HG03439 (cell line): ENCODE measurements around the gene STAT1.
"Not testable (repeated sequence)": the region's sequence is repeated elsewhere in the genome, so short reads cannot be mapped to it uniquely, and the experiment has no call there.

ENCODE experiments used
- ATAC-seq: cut with Tn5 transposase; IDR thresholded peaks from one replicate; pipeline ENCODE4 v1.9.1; 2021; ENCODE audit warnings: mild to moderate bottlenecking, moderate library complexity; ENCODE audit not compliant: unreplicated experiment

The STAT1 gene

GRCh38 chr2:190965580-190966222 lies 48.3 kb downstream of the STAT1 start:
- ATAC-seq = no peak

- ATAC-seq = no peak
These were observed 49.7 kb downstream of the STAT1 start for GRCh38 chr2:190964170-190964795.

GRCh38 chr2:190963088-190963487 lies 50.9 kb downstream of the STAT1 start:
- no peak for ATAC-seq

GRCh38 chr2:190961918-190962487 lies 52.0 kb downstream of the STAT1 start:
- ATAC-seq = no peak

- ATAC-seq = not testable (repeated sequence)
These were observed 52.9 kb downstream of the STAT1 start for GRCh38 chr2:190961117-190961516.

- ATAC-seq = no peak
These were observed 53.8 kb downstream of the STAT1 start for GRCh38 chr2:190959911-190960788.

- no peak for ATAC-seq
These were observed 60.7 kb downstream of the STAT1 start for GRCh38 chr2:190953257-190953656.

GRCh38 chr2:190950566-190950991 lies 63.4 kb downstream of the STAT1 start:
- no peak for ATAC-seq

- no peak for ATAC-seq
These were observed 65.3 kb downstream of the STAT1 start for GRCh38 chr2:190948671-190949070.

GRCh38 chr2:190947711-190948251 lies 66.2 kb downstream of the STAT1 start:
- ATAC-seq = no peak

- ATAC-seq = no peak
These were observed 66.8 kb downstream of the STAT1 start for GRCh38 chr2:190947141-190947540.

- no peak for ATAC-seq
These were observed 70.3 kb downstream of the STAT1 start for GRCh38 chr2:190943706-190944105.

- ATAC-seq = no peak
These were observed 71.3 kb downstream of the STAT1 start for GRCh38 chr2:190942697-190943096.

GRCh38 chr2:190941571-190941970 lies 72.4 kb downstream of the STAT1 start:
- ATAC-seq = no peak

- no peak for ATAC-seq
These were observed 73.5 kb downstream of the STAT1 start for GRCh38 chr2:190940454-190940853.

GRCh38 chr2:190938771-190939335 lies 75.1 kb downstream of the STAT1 start:
- no peak for ATAC-seq

GRCh38 chr2:190935054-190935453 lies 78.9 kb downstream of the STAT1 start:
- ATAC-seq = no peak

GRCh38 chr2:190933361-190933760 lies 80.6 kb downstream of the STAT1 start:
- no peak for ATAC-seq

- ATAC-seq = no peak
These were observed 81.5 kb downstream of the STAT1 start for GRCh38 chr2:190932514-190932913.

GRCh38 chr2:190930411-190930810 lies 83.6 kb downstream of the STAT1 start:
- no peak for ATAC-seq

GRCh38 chr2:190929919-190930318 lies 84.1 kb downstream of the STAT1 start:
- no peak for ATAC-seq
